HG03097 (cell line): Measurements from ENCODE around the gene RNF181.
"Not testable (repeated sequence)": the region's sequence is repeated elsewhere in the genome, so short reads cannot be mapped to it uniquely, and the experiment has no call there.

Experiments used
- ATAC-seq: cut with Tn5 transposase; IDR thresholded peaks from one replicate; pipeline ENCODE4 v1.9.1; 2021; ENCODE audit not compliant: unreplicated experiment, low FRiP score

RNF181 gene

DNA sequence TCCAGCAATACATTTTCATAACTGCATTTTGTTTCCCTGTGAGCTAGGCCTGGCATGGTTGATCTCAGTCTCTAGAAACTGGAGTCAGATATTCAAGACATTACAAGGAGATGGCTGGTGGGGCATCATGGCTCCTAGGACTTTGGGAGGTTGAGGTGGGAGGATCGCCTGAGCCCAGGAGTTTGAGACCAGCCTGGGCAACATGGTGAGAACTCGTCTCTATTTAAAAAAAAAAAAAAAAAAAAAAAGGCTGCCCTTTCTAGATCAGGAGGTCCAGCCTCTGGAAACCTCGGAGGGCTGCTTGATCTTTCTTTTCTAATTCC is 18.5 kb upstream of the RNF181 start:
- no peak for ATAC-seq

DNA sequence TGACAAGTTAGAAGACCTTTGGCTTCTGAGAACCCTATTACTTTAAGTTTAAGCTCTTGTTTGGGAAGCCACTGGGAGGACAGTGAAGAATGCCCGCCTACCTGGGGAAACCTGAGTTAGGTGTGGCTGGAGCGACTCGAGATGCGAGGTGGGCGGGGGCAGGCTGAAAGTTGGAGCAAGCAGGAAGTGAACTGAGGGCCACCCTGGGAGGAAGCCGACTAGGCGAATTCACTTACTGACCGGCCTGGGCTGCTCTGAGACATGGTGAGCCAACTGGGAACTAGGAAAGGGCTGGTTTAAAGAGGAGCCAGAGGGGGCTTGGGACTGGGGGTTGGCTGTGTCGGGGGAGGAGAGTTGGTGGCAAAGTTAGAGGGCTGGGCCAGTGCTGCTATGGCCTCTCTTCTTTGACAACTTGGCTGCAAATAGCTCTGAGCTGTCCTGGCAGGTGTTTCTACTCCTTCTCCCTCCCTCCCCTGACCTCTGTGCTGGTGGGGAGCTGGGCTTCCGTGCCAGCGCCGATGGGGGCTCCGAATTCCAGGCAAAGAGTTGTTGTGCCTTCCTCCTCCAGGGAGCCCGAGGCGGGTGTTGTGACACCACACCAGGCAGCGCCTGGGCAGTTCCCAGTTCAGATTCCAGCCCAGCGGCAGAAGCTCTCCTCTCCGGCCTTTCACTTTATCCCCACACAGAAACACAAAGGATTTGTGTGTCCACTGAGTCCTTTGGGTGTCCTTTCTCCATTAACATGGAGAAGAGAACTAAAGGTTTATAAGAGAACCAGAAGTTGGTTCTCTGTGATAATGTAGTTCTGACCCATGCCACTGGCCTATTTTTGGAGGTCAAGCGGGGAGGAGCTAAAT is 17.9 kb upstream of the RNF181 start, which contains the start of gene VAMP8:
TSS of gene VAMP8 (plus strand) at position 201 of the 857 bp plus-strand sequence. CDS start at position 262, 61 bp downstream.
- ATAC-seq = no peak

- ATAC-seq = no peak
Measured at GRCh38 chr2:85578243-85579180, 17.0 kb upstream of the RNF181 start.

DNA sequence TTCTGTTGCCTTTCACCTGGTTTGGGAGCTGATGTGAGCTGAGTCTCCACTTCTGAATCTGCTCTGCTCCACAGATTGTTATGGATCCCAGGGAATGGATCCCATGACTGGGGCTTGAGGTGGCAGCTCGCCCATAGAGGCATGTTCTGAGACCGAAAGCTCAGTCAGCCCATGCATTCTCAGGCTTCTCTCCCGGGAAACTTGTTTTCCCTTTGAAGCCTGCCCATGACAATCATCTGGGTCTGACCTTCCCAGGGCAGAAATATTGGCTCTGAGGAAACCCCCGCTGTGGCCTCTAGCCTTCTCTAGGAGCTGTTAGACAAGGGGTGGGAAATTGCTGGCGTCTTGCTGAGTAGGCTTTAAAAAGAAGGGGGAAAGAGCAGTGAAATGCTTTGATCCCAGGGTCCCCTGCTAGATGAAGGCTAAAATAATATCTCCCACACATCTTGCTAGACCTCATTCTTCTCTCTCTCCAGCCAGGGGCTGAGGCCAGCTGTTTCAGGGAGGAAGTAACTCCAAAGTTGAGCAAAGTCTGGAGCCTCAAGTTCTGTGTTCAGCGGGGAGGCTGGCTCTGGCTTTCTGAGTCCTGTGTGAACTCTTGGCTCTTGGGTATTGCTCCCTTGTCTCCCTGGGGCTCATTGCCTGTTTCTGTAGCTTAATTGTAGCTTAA is 16.1 kb upstream of the RNF181 start:
- ATAC-seq = no peak

GRCh38 chr2:85580206-85580605 is 15.3 kb upstream of the RNF181 start:
- ATAC-seq = no peak

- ATAC-seq = no peak
Measured at GRCh38 chr2:85582492-85582891, 13.1 kb upstream of the RNF181 start.

DNA sequence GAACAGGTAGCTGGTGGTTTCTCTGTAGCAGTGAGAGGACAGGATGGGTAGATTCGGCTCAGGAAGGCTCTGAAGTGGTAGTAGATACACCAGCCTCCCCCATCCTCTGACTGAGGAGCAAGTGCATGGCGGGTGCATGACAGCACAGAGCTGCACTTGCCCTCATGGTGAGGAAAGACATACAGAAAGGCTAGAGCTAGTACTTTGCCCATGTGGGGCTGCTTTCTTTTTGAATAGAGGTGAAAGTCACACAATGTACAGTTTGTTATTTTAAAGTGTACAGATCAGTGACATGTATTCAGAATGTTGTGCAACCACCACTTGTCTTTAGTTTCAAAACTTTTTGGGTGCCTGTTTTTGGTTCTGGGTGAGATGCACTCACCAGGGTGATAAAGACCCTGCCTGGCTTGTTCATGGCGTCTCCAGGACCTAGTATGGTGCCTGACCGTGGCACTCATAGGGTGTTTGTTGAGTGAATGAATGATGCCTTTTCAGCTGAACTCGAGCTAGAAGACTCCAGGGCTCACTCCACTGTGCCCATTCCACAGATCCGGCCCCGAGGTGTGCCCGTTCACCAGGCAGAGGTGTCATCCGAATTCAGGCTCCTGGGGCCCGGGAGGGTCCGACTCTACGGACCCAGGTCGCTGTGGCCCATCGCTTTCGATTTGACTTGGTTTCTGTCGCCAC is 11.7 kb upstream of the RNF181 start:
- ATAC-seq = no peak

DNA sequence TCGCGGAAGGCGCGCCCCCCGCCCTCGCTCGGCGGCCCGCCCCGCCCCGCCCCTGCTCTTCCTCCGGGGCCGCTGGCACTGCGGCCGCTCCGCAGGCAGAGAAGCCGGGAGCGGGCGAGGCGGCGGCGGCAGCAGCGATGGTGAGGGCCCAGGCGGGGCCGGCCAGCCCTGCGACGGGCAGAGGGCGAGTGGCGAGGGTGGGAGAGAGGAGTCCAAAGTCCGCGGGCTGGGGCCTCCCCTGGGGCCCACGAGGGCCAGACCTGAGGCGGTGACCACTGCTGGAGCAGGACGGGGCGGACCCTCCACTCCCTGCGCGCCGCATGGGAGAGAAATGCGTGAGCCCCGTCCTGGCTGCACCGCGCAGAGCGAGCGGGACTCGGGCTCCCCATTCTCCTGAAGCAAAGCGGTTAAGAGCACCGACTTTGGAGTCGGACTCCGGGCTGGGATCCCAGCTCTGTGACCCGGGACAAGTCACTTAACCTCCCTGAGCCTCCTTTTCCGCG is 11.1 kb upstream of the RNF181 start, which contains the start of gene VAMP5:
TSS of gene VAMP5 (plus strand) at position 78 of the 503 bp plus-strand sequence. CDS start at position 138, 60 bp downstream.
- no peak for ATAC-seq

- no peak for ATAC-seq
Measured at GRCh38 chr2:85584857-85585780, 10.4 kb upstream of the RNF181 start.

GRCh38 chr2:85585781-85586105 is 9.8 kb upstream of the RNF181 start:
- ATAC-seq = no peak

GRCh38 chr2:85588236-85588635 is 7.3 kb upstream of the RNF181 start:
- ATAC-seq = no peak

GRCh38 chr2:85588645-85589044 is 6.9 kb upstream of the RNF181 start:
- ATAC-seq = no peak

- no peak for ATAC-seq
Measured at GRCh38 chr2:85589181-85589580, 6.4 kb upstream of the RNF181 start.

DNA sequence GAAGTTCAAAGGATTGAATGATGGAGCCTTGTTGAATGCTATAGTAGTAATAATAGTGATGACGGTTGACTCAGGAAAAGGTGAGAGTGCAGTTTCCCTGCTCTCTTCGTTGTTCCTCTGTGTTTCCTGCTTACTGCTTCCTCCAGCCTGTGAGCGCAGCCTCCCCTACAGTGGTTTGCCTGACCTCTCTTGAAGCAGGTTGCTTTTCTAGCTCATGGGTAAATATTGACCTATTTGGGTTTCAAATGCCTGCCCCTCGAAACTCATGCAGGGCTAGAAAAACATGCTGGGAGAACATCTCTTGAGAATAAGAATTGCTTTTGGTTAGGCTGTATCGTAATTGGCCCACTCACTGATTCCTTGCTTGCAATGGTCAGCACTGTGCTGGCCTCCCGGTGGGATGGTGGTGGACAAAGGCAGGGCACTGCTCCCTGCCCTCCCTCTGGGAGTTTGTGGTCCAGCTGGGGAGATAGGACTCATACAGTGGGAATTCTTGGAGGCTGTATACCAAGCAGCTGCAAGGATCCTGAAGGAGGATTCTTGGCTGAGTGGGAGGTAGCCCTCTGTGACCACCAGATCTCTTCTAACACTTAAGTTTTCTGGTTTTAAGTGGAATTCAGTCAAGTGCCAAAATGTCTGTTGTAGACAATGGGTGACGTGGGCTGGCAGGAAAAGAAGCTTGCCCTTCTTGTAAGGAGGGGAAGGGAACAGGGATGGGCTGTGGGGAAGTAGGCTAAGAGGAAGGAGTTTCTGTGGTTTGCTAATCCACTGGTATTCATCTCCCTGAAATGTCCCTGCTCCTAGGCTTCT is 5.4 kb upstream of the RNF181 start:
- ATAC-seq = no peak

DNA sequence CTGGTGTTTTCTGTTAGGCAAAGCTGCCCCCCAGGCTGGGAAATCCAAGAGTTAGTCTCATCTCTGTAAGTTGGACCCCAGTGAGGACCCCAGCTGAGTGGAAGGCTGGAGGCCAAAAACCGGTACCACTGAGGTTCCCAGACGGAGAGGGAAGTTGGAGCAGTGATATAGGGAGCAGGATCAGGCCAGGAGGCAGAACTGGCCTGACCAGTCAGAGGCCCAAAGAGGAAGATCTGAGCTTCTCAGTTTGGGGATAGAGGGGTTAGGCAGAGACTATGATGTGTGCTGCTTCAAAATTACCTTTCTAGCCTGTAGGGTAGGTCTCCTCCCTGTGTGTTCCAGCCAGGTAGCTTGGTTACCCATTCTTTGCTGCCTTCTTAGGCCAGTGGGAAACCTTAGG is 4.6 kb upstream of the RNF181 start:
- ATAC-seq = no peak

DNA sequence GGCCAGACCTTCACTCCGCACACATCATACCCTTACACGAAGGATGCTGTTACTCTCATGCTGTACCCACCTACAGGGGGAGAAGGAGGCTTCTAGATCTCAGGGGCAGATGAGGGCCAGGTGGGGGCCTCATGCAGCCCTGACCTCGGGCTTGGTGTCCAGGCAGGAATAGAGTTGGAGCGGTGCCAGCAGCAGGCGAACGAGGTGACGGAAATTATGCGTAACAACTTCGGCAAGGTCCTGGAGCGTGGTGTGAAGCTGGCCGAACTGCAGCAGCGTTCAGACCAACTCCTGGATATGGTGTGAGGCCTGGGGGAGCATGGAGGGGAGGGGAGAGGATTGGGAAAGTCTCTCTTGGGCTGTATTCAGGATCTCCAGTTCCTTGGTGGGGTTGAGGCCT is 4.0 kb upstream of the RNF181 start:
- ATAC-seq = no peak

DNA sequence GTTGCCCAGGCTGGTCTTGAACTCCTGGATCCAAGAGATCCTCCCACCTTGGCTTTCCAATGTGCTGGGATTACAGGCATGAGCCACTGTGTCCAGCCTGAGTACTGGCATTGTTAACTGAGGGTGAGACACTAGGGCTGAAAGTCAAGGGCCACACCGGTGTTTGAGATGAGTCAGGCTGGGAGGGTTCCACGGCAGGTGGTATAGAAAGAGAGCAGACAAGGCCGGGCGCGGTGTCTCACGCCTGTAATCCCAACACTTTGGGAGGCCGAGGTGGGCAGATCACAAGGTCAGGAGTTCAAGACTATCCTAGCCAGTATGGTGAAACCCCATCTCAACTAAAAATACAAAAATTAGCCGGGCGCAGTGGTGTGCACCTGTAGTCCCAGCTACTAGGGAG is 3.2 kb upstream of the RNF181 start:
- not testable (repeated sequence) for ATAC-seq

- ATAC-seq = no peak
Measured at GRCh38 chr2:85593023-85593422, 2.5 kb upstream of the RNF181 start.
